BE2C (cell line): ENCODE results near the gene REG1B.

ENCODE experiments used
- DNase-seq: peaks from one replicate; pipeline ENCODE4 v3.0.0-alpha.2; 2020
- H3K27me3 ChIP-seq: fragments of 250-450 bp; sonication (Bioruptor Pico); 2 replicates; pipeline ENCODE4 v1.5.1; 2020; ENCODE audit warnings: mild to moderate bottlenecking
- H3K36me3 ChIP-seq: fragments of 250-450 bp; sonication (Bioruptor Pico); 2 replicates; pipeline ENCODE4 v1.5.1; 2020; ENCODE audit warnings: mild to moderate bottlenecking
- H3K4me1 ChIP-seq: fragments of 250-450 bp; sonication (Bioruptor Pico); 2 replicates; pipeline ENCODE4 v1.5.1; 2020
- H3K4me3 ChIP-seq: 2 replicates; pipeline ENCODE4 v1.5.1; 2011; ENCODE audit warnings: low read depth, low read length
- H3K9me3 ChIP-seq: fragments of 250-450 bp; sonication (Bioruptor Pico); 2 replicates; pipeline ENCODE4 v1.5.1; 2020
- TF ChIP-seq, protein P1 (sequence below): IDR thresholded peaks from 2 replicates; pipeline ENCODE4 v1.5.1; 2012; ENCODE audit warnings: mild to moderate bottlenecking, low read depth, low read length

The REG1B gene

DNA sequence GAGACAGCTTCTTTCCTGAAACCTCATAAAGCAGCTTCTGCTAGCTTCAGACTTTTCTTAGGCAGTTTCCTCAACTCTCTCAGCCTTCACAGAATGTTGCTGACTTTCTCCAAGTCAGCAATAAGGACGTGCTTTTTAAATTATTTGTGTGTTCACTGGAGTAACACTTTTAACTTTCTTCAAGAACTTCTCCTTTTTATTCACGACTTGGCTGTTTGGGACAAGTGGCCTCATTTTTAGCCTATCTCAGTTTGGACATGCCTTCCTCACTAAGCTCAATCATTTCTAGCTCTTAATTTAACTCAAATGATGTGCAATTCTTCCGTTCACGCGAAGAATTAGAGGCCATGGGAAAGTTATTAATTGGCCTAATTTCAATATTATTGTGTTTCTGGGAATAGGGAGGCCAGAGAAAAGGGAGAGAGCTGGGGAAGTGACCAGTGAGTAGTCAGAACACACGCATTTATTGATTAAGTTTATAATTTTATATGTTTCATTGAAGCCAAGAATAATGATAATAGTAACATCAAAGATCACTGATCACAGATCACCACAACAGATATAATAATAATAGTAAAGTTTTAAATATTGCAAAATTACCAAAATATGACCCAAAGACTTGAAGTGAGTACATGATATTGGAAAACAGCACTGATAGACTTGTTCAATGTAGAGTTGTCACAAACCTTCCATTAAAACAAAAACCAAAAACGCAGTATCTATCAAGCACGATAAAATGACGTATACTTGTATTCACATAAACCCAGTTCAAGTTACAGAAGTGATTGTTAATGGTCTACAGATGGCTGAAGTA, 37.3 kb upstream of the REG1B start:
- no peak for DNase-seq
- Histone ChIP-seq H3K27me3 (no peaks in the 10 kb centered on the region), H3K4me1 (no peaks in the 10 kb centered on the region), H3K36me3 (no peaks in the 10 kb centered on the region), H3K4me3 (no peak overlapping the region), H3K9me3 (no peaks in the 10 kb centered on the region)
- TF ChIP-seq, protein P1, sequence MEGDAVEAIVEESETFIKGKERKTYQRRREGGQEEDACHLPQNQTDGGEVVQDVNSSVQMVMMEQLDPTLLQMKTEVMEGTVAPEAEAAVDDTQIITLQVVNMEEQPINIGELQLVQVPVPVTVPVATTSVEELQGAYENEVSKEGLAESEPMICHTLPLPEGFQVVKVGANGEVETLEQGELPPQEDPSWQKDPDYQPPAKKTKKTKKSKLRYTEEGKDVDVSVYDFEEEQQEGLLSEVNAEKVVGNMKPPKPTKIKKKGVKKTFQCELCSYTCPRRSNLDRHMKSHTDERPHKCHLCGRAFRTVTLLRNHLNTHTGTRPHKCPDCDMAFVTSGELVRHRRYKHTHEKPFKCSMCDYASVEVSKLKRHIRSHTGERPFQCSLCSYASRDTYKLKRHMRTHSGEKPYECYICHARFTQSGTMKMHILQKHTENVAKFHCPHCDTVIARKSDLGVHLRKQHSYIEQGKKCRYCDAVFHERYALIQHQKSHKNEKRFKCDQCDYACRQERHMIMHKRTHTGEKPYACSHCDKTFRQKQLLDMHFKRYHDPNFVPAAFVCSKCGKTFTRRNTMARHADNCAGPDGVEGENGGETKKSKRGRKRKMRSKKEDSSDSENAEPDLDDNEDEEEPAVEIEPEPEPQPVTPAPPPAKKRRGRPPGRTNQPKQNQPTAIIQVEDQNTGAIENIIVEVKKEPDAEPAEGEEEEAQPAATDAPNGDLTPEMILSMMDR, result no peak

DNA sequence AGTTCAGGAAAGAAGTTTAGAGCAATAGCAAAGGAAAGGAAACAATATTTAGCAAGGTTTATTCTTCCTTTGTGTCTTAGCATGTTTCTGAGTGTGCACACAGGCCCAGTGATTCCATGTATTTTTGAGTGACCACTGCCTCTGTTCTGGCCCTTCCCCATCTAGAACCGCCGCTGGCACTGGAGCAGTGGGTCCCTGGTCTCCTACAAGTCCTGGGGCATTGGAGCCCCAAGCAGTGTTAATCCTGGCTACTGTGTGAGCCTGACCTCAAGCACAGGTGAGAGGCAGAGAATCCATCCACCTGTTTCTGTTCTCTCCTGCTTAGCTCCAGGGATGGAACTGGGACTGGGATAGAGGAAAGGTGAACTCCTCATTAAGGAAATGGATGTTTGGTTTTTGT, 34.9 kb upstream of the REG1B start:
- TF ChIP-seq, protein P1, result no peak
- no peak for DNase-seq
- Histone ChIP-seq H3K4me3 (no peak overlapping the region), H3K36me3 (no peaks in the 10 kb centered on the region), H3K4me1 (no peaks in the 10 kb centered on the region), H3K9me3 (no peaks in the 10 kb centered on the region), H3K27me3 (no peaks in the 10 kb centered on the region)

DNA sequence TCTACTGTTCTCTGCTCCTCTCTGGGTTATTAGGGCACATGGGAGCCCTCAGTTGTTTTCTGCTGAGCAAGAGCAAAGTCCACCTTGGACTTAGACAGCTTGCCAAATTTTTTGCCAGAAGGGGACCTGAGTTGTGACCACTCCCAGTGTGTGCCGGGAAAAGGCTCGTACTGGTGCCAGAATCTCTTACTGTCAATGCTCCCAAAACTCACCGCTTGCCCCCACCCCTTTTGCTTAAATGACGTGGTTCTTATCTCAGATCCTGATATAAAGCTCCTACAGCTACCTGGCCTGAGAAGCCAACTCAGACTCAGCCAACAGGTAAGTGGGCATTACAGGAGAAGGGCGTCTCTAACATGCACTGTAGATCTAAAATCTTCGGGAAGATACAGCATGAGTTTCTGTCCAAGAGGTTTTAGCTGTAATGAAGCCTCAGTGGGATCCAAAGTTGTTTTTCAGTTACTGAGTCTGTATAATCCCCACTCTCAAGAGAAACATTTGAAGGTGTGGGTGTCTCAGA, 32.5 kb upstream of the REG1B start, which contains the start of gene REG1A:
TSS of gene REG1A (plus strand) at position 295 of the 520 bp plus-strand sequence. CDS start 374 bp downstream, outside the sequence.
- Histone ChIP-seq H3K36me3 (no peaks in the 10 kb centered on the region), H3K4me1 (no peaks in the 10 kb centered on the region), H3K9me3 (no peaks in the 10 kb centered on the region), H3K4me3 (no peak within 1 kb of the TSS), H3K27me3 (no peaks in the 10 kb centered on the region)
- DNase-seq, result no peak
- TF ChIP-seq, protein P1, result no peak

DNA sequence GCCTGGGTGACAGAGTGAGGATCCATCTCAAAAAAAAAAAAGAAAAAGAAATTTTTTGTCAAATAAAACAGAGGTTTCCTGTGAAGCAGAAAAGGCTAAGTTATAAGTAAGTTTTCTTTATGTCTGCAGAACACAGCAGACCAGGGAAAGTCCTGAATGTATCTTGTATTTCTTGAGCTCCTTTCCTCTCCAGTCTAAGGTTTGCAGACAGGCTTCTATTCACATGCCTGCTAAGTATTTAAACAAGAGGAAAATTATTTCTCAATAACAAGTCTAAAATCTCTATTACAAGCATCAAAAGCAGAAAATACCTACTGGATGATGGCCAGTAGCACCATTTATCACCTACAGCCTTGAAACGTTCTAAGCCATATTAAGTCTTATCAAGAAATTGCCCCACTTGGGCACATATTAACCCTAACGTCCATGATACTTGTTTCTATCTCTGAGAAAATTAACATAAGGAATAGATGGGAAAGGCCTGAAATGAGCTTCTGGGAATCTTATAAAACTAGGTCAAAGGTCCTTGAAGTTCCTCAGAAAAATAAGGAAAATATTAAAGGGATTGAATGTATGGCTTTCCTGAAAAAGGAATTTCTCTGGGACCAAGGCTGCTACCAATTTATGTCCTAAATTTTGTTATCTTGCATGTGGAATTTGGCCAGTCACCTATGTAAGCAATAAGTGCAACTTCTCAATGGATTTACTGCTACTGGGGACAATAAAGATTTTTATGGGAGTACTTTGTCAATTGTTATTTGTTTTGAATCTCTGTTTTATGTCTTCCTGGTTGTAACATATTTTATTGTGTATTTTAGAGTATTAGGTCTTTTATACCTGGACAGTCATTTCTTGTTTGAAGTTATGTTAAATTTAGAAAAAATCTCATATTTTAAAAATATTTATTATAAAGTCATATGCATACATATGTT, 29.5 kb upstream of the REG1B start:
- no peaks in the 10 kb centered on the region for H3K9me3 ChIP-seq
- TF ChIP-seq, protein P1, result no peak
- no peak overlapping the region for H3K4me3 ChIP-seq
- DNase-seq, result no peak
- H3K36me3 ChIP-seq, result no peaks in the 10 kb centered on the region
- H3K4me1 ChIP-seq, result no peaks in the 10 kb centered on the region
- no peaks in the 10 kb centered on the region for H3K27me3 ChIP-seq

DNA sequence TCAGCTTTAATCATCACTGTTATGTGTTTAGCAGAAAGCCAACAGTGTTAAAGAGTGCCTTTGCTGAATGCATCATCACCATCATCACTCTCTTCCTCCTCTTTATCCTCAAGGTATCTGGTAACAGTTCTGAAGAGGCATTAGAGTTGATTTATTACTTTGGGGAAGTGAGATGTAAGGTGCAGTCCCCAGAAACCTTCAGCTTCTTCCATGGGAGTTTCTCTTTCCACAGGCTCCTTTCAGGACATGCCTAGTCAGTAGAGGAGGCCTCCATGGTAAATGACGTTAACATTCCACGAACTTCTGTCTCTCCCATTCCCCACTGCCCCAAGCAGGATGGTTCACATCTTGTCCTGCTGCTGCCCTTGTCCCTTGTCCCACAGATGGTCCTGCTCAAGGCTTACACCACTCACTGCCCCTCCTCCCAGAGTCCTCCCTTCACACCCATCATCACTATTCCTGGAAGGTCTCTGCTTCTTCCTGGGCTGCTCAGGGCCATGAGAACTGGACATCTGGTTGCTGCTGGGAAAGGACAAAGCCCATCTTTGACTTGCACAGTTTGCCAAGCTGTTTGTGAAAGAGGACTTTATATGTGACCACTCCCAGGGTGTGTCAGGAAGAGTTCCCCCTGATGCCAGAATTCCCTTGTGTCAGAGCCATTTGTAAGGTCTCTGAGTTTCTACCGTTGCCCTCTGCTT, 27.2 kb upstream of the REG1B start:
- TF ChIP-seq, protein P1, result no peak
- H3K9me3 ChIP-seq, result no peaks in the 10 kb centered on the region
- no peaks in the 10 kb centered on the region for H3K4me1 ChIP-seq
- H3K36me3 ChIP-seq, result no peaks in the 10 kb centered on the region
- no peak overlapping the region for H3K4me3 ChIP-seq
- H3K27me3 ChIP-seq, result no peaks in the 10 kb centered on the region
- no peak for DNase-seq
